ENCODE results near the gene ZNF579.
A peak's percentile ranks its signal among the peaks of the same experiment; 100 is the strongest.

ZNF579 gene

DNA sequence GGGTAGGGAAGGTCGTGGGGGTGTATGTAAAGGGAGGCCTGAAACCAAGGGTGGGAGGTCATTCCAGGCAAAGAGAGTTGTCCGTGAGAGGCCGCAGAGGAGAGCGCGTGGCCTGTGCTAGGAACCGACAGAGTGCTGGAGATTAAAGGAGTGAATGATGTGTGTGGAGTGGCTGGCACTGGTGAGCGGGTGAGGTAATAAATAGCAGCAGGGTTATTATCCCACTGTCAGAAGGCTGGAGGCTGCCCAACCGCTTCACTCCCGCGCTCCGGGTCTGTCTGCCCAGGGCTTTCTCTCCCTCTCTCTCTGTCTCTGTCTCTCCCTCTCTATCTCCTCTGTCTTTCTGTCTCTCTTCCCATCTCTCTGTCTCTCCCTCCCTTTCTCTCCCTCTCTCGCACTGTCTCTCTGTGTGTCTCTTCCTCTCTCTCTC lies 17.4 kb downstream of the ZNF579 start:
- DNase-seq = peak; percentile 23

DNA sequence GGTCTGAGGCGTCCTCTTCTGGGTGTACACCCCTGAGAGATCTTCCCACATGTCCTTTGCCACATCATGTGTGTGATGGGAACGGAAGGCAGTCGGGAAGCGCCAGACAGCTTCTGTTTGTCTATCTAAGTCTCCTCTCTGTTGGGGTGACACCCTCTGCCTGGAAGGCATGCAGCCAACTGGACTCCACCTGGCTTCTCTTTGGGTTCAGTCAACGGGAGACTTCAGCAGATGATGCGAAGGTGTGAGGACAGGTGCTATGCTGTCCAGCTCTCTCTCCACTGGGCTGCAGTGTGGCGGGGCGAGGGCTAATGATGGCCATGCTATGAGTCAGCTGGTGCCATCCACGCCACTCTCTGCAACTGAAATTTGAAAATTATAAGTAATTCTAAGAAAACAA lies 21.0 kb downstream of the ZNF579 start:
- no peak for DNase-seq

DNA sequence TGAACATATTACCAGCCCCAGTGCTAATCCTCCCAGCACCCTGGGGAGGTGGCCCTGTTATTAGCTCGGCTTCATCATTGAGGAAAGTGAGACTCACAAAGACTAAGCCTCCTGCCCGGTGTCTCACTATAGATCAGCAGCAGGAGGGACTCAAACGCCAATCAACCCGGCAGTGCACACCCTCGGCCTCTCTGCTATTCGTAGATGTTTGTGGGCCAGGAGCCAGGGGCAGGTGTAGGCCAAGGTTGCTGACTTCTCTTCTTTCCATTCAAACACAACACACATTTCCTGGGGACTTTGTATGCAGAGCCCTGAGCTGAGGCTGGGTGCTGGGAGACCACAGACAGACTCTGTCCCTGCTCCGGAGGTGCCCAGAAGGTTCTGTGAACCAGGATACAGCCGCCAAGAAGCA lies 25.9 kb downstream of the ZNF579 start:
- peak; percentile 36 for DNase-seq

GRCh38 chr19:55554302-55554701 lies 26.3 kb downstream of the ZNF579 start:
- DNase-seq = no peak

DNA sequence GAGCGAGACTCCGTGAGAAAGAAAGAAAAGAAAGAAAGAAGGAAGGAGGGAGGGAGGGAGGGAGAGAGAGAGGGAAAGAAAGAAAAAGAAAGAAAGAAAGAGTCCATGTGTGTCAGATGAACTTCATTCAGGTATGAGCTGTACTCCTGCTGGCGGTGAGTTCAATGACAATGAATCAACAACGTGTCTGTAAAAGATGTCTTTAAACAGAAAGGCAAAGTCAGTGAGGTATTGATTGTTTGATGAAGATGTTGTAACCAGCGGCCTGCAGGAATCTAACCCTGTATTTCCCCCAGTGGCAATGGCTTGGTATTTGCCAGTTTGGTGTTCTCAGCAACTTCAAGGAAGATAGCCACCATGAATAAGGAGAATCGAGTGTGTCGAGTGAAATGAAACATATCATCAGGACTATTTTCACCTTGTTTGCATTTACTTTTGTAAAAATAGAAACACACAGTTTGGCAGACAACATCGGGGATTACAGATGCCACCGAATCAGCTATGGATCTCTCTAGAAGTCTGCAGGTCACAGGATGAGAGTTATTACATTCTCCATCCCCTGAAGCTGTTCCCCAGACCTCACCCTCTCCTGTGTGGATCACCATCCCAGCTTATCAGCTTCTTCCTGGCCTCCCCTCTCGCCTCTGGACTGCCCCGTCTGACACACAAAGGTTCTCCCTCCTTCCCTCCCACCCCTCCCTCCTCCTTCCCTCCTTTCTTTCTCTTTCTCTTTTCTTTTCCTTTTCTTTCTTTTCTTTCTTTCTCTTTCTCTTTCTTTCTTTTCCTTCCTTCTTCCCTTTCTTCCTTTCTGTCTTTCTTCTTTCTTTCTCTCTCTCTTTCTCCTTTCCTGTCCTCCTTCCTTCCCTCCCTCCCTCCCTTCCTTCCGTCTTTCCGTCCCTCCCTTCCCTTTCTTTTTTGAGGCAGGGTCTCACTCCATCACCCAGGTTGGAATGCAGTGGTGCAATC lies 27.1 kb downstream of the ZNF579 start:
- no peak for DNase-seq

- DNase-seq = no peak
Observed at GRCh38 chr19:55552620-55553019, 28.0 kb downstream of the ZNF579 start.

DNA sequence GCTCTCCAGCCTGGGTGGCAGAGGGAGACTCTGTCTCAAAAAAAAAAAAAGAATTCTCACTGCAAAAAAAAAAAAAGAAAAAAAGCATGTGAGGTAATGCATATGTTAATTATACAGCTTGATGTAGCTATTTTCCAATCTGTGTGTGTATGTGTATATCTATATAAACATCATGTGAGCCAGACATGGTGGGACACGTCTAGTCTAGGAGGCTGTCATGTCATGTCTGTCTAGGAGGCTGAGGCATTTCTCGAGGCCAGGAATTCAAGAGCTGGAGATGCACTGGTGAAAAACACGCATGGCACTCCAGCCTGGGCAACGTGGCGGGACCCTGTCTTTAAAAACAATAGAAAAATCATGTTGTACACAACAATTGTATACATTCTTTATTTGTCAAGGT lies 28.4 kb downstream of the ZNF579 start:
- no peak for DNase-seq

- no peak for DNase-seq
Observed at GRCh38 chr19:55550321-55550650, 30.4 kb downstream of the ZNF579 start.

GRCh38 chr19:55549500-55550320 lies 30.9 kb downstream of the ZNF579 start:
- no peak for DNase-seq

DNA sequence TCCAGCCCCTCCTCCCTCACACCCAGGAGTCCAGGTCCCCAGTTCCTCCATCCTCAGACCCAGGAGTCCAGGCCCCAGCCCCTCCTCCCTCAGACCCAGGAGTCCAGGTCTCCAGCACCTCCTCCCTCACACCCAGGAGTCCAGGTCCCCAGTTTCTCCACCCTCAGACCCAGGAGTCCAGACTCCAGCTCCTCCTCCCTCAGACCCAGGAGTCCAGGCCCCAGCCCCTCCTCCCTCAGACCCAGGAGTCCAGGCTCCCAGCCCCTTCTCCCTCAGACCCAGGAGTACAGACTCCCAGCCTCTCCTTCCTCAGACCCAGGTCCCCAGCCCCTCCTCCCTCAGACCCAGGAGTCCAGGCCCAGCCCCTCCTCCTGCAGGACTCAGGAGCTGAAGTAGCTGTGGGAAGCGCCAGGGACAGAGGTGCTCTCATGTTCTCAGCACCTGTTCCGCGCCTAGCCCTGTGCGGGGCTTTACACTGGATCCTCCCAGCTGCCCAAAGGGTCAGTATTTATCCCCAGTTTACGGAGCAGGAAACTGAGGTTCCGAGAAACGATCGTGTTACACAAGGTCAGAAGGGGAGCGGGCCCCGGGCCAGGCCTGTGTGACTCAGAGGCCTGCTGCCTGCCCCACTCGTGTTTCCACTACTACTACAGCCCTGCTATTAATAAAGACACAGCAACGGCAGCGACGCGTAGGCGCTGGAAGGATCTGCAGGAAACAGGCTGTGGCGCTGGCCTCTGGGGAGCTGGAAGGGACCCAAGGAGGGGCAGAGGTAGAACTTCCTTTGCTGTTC lies 33.6 kb downstream of the ZNF579 start:
- peak; percentile 5 for DNase-seq

DNA sequence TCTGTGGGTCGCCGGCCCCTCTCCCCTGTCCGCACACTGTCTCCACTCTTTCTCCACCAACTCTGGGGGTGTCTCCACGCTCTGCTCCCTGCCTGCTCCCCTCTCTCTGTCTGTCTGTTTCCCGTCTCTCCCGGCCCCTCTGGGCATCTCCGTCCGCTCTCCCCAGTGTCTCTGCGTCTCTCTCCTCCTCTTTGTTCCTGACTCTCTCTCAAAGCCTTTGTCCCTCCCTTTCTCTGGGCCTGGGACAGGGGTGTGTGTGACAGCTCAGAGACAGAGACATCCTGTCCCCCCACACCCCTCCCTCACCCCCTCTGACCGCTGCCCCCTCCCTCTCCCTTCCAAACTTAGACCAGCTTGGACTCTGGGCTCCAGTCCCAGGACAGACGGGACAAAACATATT lies 34.6 kb downstream of the ZNF579 start:
- DNase-seq = no peak

GRCh38 chr19:55545443-55545842 lies 35.2 kb downstream of the ZNF579 start, which contains the start of gene SBK3:
SBK3 (minus strand) TSS chr19:55545543; CDS start chr19:55545543, 0 bp downstream.
- DNase-seq = no peak

- DNase-seq = no peak
Observed at GRCh38 chr19:55544776-55545439, 35.7 kb downstream of the ZNF579 start.

GRCh38 chr19:55544014-55544413 lies 36.6 kb downstream of the ZNF579 start:
- no peak for DNase-seq

GRCh38 chr19:55543567-55543966 lies 37.1 kb downstream of the ZNF579 start:
- no peak for DNase-seq

GRCh38 chr19:55542292-55542855 lies 38.3 kb downstream of the ZNF579 start:
- DNase-seq = no peak

DNA sequence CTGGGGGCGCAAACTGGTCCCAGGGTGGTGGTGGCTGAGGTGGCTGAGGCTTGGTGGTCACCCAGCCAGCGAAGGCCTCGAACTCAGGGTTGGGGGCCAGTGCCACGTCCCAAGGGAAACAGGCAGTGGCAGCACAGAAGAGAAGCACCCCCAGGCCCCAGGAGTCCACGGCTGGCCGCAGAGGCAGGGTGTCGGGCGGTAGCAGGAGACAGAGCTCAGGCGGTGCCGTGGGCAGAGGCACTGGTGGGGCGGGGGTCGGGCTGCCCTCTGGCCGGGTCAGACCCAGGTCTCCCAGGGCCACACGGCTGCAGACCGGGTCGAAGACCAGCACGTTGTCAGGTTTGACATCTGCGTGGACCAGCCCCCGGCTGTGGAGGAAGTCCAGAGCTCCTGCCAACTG lies 39.6 kb downstream of the ZNF579 start:
- no peak for DNase-seq

GRCh38 chr19:55540619-55541018 lies 40.0 kb downstream of the ZNF579 start:
- DNase-seq = no peak

DNA sequence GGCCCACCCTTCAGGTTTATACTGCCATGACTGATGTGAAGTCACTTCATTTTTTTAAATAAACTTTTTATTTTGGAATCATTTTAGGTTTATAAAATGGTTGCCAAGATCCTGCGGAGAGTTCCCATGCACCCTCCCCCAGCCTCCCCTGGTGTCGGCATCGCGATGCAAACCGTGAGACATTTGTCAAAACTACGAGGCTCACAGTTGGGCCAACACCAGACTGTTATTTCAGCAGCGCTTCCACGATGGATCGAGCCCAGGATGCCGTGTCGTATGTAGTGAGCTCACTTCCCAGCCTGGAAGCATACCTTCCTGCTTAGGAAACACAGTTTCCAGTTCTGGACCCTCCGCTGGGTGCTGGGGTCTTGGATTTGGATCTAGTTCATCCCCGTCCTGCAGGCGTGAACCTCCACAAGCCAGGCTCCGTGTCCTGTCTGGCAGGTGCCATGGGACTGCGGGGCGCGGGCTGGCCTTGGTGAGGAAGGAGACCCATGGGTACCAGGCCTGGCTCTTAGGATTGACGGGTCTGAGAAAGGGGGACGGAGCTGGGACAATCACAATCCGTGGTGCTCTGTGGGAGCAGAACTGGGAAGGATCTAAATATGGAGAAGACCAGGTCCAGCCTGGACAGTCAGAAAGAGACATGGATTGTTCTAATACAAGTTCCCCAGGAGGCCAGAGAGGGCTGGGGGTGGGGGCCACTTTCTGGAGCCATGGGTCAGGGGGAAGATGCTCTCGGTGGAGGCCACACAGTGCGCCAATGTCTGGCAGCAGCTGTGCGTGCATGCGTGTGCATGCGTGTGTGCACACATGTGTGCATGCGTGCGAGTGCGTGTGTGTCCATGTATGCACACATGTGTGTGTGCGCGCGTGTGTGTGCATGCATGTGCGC lies 41.3 kb downstream of the ZNF579 start:
- DNase-seq = no peak

GRCh38 chr19:55538132-55538531 lies 42.5 kb downstream of the ZNF579 start:
- no peak for DNase-seq

GRCh38 chr19:55537741-55538111 lies 42.9 kb downstream of the ZNF579 start:
- no peak for DNase-seq
